DND-41 (cell line): ENCODE data around the gene ASIC4.

Source experiments
- ATAC-seq: fragments of 200-7000 bp; cut with Tn5 transposase; 3 replicates; pipeline ENCODE4 v1.9.1; 2021; ENCODE audit warnings: low read depth; ENCODE audit not compliant: insufficient read depth
- DNase-seq: peaks from one replicate; pipeline ENCODE4 v3.0.0-alpha.2; 2020
- H2AFZ ChIP-seq: 2 replicates; pipeline ENCODE4 v1.6.0; 2012; ENCODE audit warnings: low read depth, low read length
- H3K27ac ChIP-seq: 2 replicates; pipeline ENCODE4 v1.5.1; 2012; ENCODE audit warnings: low read length, inconsistent platforms
- H3K27me3 ChIP-seq: fragments of 200-600 bp; sonication (generic); 2 replicates; pipeline ENCODE4 v1.6.0; 2012; ENCODE audit warnings: low read length, mild to moderate bottlenecking, inconsistent platforms; ENCODE audit not compliant: insufficient read depth, poor library complexity
- H3K36me3 ChIP-seq: 2 replicates; pipeline ENCODE4 v1.5.1; 2012; ENCODE audit warnings: low read length, inconsistent platforms; ENCODE audit not compliant: insufficient read depth
- H3K4me1 ChIP-seq: 2 replicates; pipeline ENCODE4 v1.5.1; 2012; ENCODE audit warnings: mild to moderate bottlenecking, low read length; ENCODE audit not compliant: insufficient read depth
- H3K4me2 ChIP-seq: 2 replicates; pipeline ENCODE4 v1.6.0; 2012; ENCODE audit warnings: mild to moderate bottlenecking, moderate library complexity, low read length, inconsistent platforms; ENCODE audit not compliant: insufficient read depth
- H3K4me3 ChIP-seq, 2 experiments: fragments of 200-600 bp in 1 of 2; shearing (Covaris generic) in 1 of 2; 2 replicates each; pipeline ENCODE4 v1.5.1; 2012 to 2016; ENCODE audit warnings: inconsistent platforms in 2 of 2, low read length in 2 of 2, mild to moderate bottlenecking in 2 of 2, low read depth in 1 of 2, moderate library complexity in 1 of 2
- H3K79me2 ChIP-seq: 2 replicates; pipeline ENCODE4 v1.6.0; 2012; ENCODE audit warnings: low read length, inconsistent platforms; ENCODE audit not compliant: insufficient read depth
- H3K9ac ChIP-seq: 2 replicates; pipeline ENCODE4 v1.6.0; 2012; ENCODE audit warnings: low read depth, mild to moderate bottlenecking, inconsistent platforms, low read length, moderate library complexity
- H3K9me3 ChIP-seq: 2 replicates; pipeline ENCODE4 v1.5.1; 2012; ENCODE audit warnings: low read length, moderate library complexity, mild to moderate bottlenecking, inconsistent platforms; ENCODE audit not compliant: insufficient read depth, severe bottlenecking
- H4K20me1 ChIP-seq: 2 replicates; pipeline ENCODE4 v1.6.0; 2012; ENCODE audit warnings: low read length; ENCODE audit not compliant: insufficient read depth
- CTCF ChIP-seq: IDR thresholded peaks from 2 replicates; pipeline ENCODE4 v1.5.1; 2012; ENCODE audit warnings: borderline replicate concordance, low read length, moderate library complexity, mild to moderate bottlenecking; ENCODE audit not compliant: poor library complexity, severe bottlenecking; ENCODE audit errors: extremely low read depth
- EZH2 ChIP-seq: IDR thresholded peaks from 3 replicates; pipeline ENCODE4 v1.6.1; 2012; ENCODE audit warnings: borderline replicate concordance, low read depth, mild to moderate bottlenecking, moderate library complexity, low read length, inconsistent platforms; ENCODE audit not compliant: severe bottlenecking

ASIC4 gene

GRCh38 chr2:219527076-219527394 is 12.8 kb downstream of the ASIC4 start:
- Histone ChIP-seq H4K20me1 (peaks cover 13% of the 10 kb centered on the region), H3K79me2 (no peaks in the 10 kb centered on the region), H2AFZ (no peak overlapping the region), H3K27ac (no peak overlapping the region), H3K36me3 (no peaks in the 10 kb centered on the region), H3K4me2 (no peak overlapping the region), H3K4me3 (no peak overlapping the region), H3K4me1 (no peaks in the 10 kb centered on the region), H3K9me3 (no peaks in the 10 kb centered on the region), H3K9ac (no peak overlapping the region), H3K27me3 (peaks cover 39% of the 10 kb centered on the region)
- ATAC-seq (no peak), DNase-seq (no peak)
- TF ChIP-seq EZH2 (no peak), CTCF (no peak)

- Histone ChIP-seq H4K20me1 (peaks cover 13% of the 10 kb centered on the region), H3K4me1 (no peaks in the 10 kb centered on the region), H3K9ac (no peak overlapping the region), H3K27me3 (peaks cover 42% of the 10 kb centered on the region), H3K36me3 (no peaks in the 10 kb centered on the region), H3K4me2 (no peak overlapping the region), H2AFZ (no peak overlapping the region), H3K9me3 (no peaks in the 10 kb centered on the region), H3K79me2 (no peaks in the 10 kb centered on the region), H3K27ac (no peak overlapping the region), H3K4me3 (no peak overlapping the region)
- DNase-seq (no peak), ATAC-seq (no peak)
- TF ChIP-seq CTCF (no peak), EZH2 (no peak)
Measured at GRCh38 chr2:219527472-219527871, 13.2 kb downstream of the ASIC4 start.

GRCh38 chr2:219530048-219530963 is 16.0 kb downstream of the ASIC4 start:
- peak; percentile 98 for ATAC-seq
- H3K4me3 ChIP-seq, result no peak overlapping the region
- peaks cover 17% of the 10 kb centered on the region for H4K20me1 ChIP-seq
- H3K9ac ChIP-seq, result no peak overlapping the region
- H3K36me3 ChIP-seq, result no peaks in the 10 kb centered on the region
- H3K4me2 ChIP-seq, result no peak overlapping the region
- no peaks in the 10 kb centered on the region for H3K9me3 ChIP-seq
- no peak overlapping the region for H2AFZ ChIP-seq
- peak; percentile 84 for DNase-seq
- peak; percentile 94 for TF ChIP-seq CTCF
- no peak for TF ChIP-seq EZH2
- H3K79me2 ChIP-seq, result no peaks in the 10 kb centered on the region
- H3K27ac ChIP-seq, result no peak overlapping the region
- H3K4me1 ChIP-seq, result no peaks in the 10 kb centered on the region
- peaks cover 44% of the 10 kb centered on the region for H3K27me3 ChIP-seq
